Measurements from ENCODE around the gene RBFOX1.
A peak's percentile ranks its signal among the peaks of the same experiment; 100 is the strongest.

The RBFOX1 gene

GRCh38 chr16:7373776-7374175 is 41.1 kb downstream of the RBFOX1 start:
- DNase-seq (ENCODE audit: low spot score), result no peak

DNA sequence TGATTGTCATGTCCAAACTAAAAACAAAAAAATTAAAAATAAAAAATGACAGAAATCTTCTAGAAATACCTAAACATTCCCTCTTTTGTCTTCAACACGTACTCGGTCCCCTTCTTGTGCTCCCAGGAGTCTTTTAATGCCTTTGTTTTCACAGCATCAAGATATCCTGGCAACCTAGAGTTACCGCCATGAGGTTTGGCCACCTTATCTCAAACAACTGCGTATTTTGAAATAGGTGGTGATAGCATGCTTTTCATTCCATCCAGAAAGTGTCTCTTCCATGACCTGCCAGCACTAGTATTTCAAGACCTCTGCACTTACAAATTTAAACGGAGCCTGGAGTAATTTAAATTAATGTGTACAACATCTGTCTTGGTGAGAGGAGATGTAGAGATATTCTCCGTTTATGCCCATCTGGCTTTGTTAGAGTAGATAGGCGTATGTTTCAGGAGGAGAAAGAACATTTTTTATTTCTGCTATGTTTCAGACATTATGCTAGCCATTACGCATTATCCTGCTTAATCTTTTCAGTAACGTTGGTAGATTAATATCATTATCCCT is 42.0 kb downstream of the RBFOX1 start:
- no peak for DNase-seq (ENCODE audit: low spot score)

- DNase-seq (ENCODE audit: low spot score), result no peak
Observed at GRCh38 chr16:7376227-7376626, 43.6 kb downstream of the RBFOX1 start.

- DNase-seq (ENCODE audit: low spot score), result no peak
Observed at GRCh38 chr16:7377231-7377630, 44.6 kb downstream of the RBFOX1 start.

GRCh38 chr16:7378024-7378695 is 45.5 kb downstream of the RBFOX1 start:
- DNase-seq (ENCODE audit: low spot score), result no peak

GRCh38 chr16:7380441-7380840 is 47.8 kb downstream of the RBFOX1 start:
- DNase-seq (ENCODE audit: low spot score), result no peak

DNA sequence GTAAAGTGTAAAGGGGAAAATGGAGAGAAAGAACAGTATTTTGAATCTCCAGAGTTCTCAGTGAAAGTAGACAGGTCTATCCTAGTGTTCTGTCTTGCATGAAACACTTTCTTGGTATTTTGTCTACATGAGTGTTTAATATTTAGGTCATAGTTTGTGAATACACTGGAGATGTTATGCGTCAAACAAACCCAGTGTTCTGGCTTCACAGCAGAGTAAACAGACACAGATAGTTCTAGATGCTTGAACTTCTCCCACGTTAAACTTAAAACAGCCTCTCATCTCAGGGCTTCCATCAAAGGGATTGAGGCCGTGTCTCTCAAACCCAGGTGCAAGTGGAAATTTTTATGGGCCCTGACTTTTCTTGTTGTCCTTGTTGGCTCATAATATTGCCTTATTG is 48.3 kb downstream of the RBFOX1 start:
- DNase-seq (ENCODE audit: low spot score), result no peak

- no peak for DNase-seq (ENCODE audit: low spot score)
Observed at GRCh38 chr16:7381671-7382070, 49.0 kb downstream of the RBFOX1 start.

- DNase-seq (ENCODE audit: low spot score), result no peak
Observed at GRCh38 chr16:7382521-7382920, 49.9 kb downstream of the RBFOX1 start.

DNA sequence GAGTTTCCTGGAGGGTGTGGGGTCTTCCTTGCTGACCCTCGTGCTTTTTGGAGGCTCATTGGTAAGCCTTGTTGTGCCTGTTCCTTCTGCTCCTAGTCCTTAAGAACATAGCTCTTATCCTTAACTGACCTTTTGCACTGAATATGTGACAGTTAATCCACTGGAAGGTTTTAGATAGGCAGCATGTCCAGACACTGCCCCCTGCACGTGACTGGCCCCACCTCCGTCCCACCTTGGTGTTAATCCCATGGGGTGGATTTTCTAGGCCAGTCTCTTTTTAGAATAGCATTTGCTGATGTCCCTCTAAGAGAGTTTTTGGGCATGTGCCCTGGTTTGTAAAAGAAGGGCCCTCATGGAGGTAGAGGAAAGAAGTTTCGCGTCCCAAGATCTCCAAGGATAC is 58.3 kb downstream of the RBFOX1 start:
- no peak for DNase-seq (ENCODE audit: low spot score)

- no peak for DNase-seq (ENCODE audit: low spot score)
Observed at GRCh38 chr16:7391694-7392093, 59.0 kb downstream of the RBFOX1 start.

DNA sequence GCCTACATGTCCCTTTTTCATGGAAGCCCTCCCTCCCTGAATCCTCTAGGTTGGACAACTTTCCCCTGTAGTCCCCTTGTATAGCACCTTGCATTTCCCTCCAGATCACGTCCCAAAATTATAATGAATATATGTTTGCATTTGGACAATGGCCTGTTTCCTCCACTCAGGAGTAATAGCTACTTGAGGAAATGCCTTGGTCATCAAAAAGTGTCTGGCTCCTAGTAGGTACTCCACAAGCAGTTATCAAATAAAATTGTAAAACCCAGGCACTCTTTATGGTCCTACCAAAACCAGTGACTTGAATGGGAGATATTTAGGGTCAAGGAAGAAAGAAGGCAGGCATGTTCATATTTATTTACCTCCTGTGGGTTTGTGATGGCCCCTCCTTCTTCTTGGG is 59.6 kb downstream of the RBFOX1 start:
- DNase-seq (ENCODE audit: low spot score), result no peak

GRCh38 chr16:7393680-7394079 is 61.0 kb downstream of the RBFOX1 start:
- no peak for DNase-seq (ENCODE audit: low spot score)

GRCh38 chr16:7394720-7395336 is 62.2 kb downstream of the RBFOX1 start:
- no peak for DNase-seq (ENCODE audit: low spot score)

DNA sequence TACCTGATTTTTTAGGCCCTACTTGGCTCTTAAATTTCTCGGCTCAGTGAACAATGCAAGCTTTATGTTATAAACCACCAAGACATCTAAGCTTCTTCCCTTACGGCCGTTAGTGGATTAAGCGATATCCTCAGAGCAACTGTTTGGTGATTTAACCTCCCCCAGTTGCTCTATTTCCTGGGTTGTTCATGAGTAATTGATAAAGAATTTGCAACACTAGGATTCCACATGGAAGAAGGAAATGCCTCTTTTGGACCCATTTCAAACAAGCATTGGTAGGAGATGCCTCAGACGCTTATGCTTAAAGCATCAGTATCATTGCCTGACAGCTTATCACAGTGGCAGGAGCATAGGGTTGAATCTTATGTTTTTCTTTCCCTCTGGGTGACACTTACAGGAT is 65.3 kb downstream of the RBFOX1 start:
- DNase-seq (ENCODE audit: low spot score), result no peak

GRCh38 chr16:7398536-7398935 is 65.9 kb downstream of the RBFOX1 start:
- DNase-seq (ENCODE audit: low spot score), result no peak

- no peak for DNase-seq (ENCODE audit: low spot score)
Observed at GRCh38 chr16:7399296-7399695, 66.7 kb downstream of the RBFOX1 start.

DNA sequence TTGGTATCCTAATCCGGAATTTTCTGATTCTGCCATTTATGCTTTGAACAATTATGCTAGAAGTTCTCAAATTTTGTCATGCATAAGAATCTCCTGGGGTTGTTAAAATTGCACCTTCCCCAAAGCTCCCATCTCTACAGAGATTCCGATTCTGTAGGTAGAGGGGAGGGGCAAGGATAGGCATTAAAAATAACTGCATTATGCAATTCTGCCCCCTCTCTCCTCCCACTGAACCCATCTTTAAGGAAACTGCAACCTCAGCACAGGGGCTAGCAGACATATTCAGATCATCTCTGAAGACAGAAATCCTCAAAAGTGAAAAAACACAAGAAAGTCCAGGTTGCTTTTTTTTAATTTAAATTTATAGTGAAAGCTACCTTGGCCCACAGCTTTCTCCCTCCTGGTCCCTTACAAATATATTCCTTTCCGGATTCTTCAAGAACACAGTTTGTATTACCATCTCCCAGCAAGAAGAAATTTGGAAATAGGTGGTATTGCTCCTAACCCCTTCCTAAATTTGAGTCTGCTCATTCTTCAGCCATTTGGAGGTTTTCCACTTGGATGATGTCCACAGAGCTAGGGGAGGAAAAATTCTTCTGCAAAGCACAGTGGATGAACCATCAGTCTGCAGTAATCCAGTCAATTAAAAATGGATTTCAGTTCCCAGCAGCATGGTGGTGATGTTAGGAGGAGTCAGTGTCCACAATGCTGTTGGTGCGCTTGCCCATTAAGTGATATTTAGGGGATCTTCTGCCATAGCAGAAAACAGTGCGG is 67.7 kb downstream of the RBFOX1 start:
- no peak for DNase-seq (ENCODE audit: low spot score)

- DNase-seq (ENCODE audit: low spot score), result no peak
Observed at GRCh38 chr16:7404217-7404616, 71.6 kb downstream of the RBFOX1 start.

DNA sequence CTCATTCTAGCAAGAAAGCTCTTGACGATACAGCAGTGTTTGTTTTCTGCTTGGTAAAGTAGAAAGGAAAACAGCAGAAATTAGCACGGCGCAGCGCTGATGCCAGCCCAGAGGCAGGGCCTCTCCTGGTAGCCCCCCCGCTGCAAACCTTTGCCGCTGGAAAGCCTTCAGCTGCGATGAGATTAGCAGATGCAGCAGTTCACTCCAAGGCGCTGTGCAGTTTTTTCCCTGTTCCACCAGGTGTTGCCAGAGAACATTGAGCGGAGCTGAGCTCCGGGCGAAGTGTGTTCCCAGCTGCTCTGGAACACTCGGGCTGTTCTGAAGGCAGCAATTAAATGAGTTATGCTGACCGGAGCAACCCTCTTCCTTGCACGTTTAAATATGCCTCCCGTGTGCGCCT is 72.5 kb downstream of the RBFOX1 start:
- peak; percentile 13 for DNase-seq (ENCODE audit: low spot score)

- no peak for DNase-seq (ENCODE audit: low spot score)
Observed at GRCh38 chr16:7408700-7409365, 76.2 kb downstream of the RBFOX1 start.

DNA sequence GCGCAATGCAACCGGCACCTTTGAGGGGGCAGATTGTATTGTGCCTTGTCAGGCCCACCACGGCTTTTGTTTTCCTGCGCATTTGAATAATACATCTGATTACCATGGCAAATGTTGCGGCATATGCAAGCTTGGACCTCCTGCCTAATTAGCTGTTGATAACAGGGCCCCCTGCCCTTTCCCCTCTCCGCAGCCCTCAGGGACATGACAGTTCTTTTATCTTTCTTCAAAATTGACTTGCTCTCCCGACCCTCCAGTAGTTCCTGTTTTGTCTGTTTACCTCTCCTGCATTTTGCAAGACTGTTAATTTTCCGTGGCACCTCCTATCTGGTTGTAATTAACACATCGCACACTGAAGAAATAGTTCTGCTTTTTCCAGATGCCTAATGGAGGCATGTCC is 86.8 kb downstream of the RBFOX1 start:
- DNase-seq (ENCODE audit: low spot score), result no peak

DNA sequence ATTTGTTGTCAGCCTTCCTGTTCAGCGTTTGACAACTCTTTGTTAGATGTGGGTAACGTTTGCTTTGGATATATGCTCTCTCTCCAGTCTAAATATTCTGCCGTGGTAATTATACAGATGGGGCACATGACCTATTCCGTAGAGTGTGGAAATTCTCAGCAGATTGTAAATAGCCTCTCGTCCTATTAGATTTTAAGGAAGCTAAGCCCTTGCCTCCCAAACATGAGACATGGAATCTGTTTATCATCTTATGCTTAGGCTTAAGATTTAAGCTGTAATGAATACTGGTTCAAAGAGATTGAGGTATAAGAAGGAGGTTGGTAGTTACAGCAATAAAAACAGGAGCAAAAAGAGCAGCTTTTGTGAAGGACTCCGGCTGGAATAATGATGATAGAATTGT is 87.4 kb downstream of the RBFOX1 start:
- DNase-seq (ENCODE audit: low spot score), result no peak

Measured in HuH-7 (cell line).